Fibroblast of mammary gland (primary cell): ENCODE data around the gene MSMO1.
"Not testable (repeated sequence)": the region's sequence is repeated elsewhere in the genome, so short reads cannot be mapped to it uniquely, and the experiment has no call there.

Experiments used
- DNase-seq: peaks from one replicate; pipeline ENCODE4 v3.0.0-alpha.2; 2010; ENCODE audit warnings: low read depth
- H3K4me3 ChIP-seq: 2 replicates; pipeline ENCODE4 v1.5.1; 2011; ENCODE audit warnings: low read depth, mild to moderate bottlenecking, low read length, moderate library complexity; ENCODE audit not compliant: control insufficient read depth
- TF ChIP-seq, protein P1 (sequence below): conservative IDR thresholded peaks from 2 replicates; pipeline ENCODE4 v1.5.1; 2011; ENCODE audit warnings: low read depth, low read length, inconsistent platforms; ENCODE audit not compliant: control insufficient read depth, insufficient read depth

The MSMO1 gene

DNA sequence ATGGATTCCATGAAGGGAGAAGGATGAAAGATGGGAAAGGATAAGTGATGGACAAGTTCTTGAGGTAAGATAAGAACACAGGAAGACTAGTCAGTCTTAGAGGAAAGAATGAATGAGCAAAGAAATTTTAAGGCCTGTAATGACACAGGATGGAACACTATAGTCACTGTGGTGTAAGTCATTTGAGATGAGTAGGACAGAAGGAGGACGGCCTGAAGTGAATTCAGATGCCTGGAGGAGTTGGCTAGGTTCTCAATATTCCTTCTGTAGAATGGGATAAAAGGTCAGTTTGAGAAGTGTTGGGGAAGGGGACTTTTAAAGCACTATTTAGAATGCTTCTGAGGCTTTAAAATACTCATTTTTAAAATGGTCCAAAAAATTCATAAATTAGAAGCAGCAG lies 3.9 kb downstream of the MSMO1 start:
- TF ChIP-seq, protein P1, sequence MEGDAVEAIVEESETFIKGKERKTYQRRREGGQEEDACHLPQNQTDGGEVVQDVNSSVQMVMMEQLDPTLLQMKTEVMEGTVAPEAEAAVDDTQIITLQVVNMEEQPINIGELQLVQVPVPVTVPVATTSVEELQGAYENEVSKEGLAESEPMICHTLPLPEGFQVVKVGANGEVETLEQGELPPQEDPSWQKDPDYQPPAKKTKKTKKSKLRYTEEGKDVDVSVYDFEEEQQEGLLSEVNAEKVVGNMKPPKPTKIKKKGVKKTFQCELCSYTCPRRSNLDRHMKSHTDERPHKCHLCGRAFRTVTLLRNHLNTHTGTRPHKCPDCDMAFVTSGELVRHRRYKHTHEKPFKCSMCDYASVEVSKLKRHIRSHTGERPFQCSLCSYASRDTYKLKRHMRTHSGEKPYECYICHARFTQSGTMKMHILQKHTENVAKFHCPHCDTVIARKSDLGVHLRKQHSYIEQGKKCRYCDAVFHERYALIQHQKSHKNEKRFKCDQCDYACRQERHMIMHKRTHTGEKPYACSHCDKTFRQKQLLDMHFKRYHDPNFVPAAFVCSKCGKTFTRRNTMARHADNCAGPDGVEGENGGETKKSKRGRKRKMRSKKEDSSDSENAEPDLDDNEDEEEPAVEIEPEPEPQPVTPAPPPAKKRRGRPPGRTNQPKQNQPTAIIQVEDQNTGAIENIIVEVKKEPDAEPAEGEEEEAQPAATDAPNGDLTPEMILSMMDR = no peak
- DNase-seq = no peak
- peak overlapping the region; percentile 100 for H3K4me3 ChIP-seq

DNA sequence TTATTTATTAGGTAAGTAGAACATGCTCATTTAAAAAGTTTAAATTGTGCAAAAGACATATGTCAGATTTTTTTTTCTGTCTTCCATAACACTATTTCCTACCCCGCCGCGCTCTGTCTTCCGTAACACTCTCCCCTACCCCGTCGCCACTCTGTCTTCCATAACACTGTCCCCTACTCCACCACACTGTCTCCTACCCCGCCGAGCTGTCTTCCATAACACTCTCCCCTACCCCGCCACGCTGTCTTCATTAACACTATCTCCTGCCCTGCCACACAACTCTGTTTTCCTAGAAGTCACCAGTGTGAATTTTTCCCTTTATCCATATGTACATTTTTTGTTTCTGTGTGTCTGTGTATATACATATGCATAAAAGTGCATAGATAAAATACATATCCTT lies 4.4 kb downstream of the MSMO1 start:
- H3K4me3 ChIP-seq = peak overlapping the region; percentile 100
- no peak for DNase-seq
- TF ChIP-seq, protein P1 = no peak

DNA sequence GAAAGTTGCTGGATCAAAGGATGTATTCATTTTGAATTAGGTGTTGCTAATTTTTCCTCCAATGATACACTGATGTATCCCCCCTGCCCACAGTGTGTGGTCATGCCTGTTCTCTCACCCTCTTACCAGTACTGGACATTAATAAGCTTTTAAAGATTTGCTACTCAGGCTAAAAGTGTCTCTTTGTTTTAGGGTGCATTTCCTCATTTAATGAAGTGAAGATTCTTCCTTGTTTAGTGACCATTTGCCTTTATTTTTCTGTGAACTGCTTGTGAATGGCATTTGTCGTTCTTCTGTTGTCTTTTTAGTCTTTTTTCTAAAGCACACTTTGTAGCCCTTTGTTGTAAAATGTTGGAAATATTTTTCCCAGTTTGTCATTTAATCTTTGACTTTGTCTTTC lies 5.0 kb downstream of the MSMO1 start:
- TF ChIP-seq, protein P1 = no peak
- peak overlapping the region; percentile 100 for H3K4me3 ChIP-seq
- DNase-seq = no peak

DNA sequence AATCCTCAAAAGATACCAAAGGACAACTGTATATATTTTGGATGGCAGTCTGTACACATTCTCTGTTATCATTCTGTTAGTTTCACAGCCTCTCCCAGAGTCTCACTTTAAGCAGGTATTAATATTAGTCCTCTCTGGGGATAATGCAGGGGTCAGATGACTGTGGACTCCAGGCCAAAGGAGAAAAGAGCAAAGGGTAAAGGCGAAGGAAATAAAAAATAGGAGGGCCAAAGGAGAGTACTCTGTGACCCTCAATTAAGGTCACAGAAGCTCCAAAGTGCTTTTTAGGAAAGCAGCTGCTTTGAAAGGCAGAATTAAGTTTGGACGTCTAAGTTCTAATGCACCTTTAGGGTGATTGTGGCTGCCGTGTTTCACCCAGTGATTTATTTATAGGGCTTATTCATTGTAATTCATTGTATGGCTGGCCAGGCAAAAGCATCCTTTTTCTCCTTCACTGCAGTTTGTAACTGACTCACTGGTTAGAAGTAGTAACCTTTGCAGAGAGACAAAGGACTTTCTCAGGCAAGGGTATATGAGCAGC lies 7.8 kb downstream of the MSMO1 start:
- no peak for DNase-seq
- TF ChIP-seq, protein P1 = no peak
- no peak overlapping the region for H3K4me3 ChIP-seq

DNA sequence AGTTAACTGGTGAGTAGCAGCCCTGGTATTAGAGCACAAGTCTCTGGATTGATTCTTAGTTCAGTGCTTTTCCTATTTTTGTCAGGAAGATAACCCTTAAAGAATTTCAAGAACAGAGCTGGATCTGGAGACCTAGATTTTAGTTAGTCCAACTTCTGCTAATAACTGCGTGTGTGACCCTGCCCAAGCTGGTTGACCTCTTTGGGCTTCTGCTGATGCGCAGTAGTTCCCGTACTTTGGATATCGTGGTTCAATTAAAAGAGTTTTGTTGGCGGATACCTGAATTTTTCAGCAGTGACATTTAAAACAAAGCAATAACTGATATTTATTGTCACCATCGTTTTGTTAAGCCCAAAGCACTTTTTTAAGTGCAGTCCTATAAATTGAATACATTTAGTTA lies 9.3 kb downstream of the MSMO1 start:
- no peak overlapping the region for H3K4me3 ChIP-seq
- DNase-seq = no peak
- TF ChIP-seq, protein P1 = no peak

DNA sequence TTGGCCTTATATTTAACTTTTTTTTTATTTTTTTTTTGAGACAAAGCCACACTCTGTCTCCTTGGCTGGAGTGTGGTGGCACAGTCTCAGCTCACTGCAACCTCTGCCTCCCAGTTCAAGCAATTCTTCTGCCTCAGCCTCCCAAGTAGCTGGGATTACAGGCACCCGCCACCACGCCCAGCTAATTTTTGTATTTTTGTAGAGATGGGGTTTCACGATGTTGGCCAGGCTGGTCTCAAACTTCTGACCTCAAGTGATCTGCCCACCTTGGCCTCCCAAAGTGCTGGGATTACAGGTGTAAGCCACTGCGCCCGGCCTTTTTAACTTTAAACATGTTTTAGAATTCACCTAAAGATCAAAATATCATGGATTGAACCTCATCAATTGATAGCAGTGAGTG lies 14.9 kb downstream of the MSMO1 start:
- H3K4me3 ChIP-seq, DNase-seq: not testable (repeated sequence)

DNA sequence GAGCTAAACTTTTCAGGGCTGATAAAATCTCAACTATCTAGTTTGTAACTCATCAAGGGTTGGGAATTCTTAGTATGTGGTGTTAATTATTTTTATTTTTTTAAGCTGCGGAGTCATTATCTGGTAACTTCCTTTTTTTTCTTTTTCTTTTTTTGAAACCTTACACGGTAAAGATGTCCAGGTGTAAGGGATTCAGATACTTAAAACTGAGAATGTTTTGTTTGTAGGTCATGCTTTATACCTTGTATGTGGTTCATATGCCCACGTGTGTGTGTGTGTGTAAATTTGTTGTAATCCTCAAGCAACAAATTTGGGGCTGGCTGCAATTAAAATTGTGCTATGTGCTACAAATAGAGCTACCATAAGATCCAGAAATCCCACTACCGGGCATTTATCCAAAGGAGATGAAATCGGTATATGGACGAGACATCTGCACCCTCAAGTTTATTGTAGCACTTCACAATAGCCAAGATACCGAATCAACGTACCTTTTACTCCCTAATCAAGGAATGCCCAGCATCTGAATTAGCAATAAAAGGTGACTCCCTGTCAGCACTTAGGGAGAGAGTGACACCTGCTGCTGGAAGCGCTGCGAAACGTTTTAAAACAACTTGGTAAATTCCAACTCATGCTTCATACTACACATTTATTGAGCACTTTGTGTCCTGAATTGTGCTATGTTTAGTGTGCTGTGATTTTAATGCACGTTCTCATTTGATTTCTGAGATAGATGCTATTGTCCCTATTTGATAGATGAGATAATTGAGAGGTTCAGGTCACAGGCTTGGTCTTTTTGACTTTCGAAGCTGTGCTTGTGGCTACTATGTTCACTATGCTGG lies 16.1 kb downstream of the MSMO1 start:
- DNase-seq = peak; percentile 25

More for the DNA sequence above, 16.1 kb downstream of the MSMO1 start:
- no peak overlapping the region for H3K4me3 ChIP-seq
- TF ChIP-seq, protein P1 = peak; percentile 10
